ENCODE measurements around the gene TSHZ3.

TSHZ3 gene

DNA sequence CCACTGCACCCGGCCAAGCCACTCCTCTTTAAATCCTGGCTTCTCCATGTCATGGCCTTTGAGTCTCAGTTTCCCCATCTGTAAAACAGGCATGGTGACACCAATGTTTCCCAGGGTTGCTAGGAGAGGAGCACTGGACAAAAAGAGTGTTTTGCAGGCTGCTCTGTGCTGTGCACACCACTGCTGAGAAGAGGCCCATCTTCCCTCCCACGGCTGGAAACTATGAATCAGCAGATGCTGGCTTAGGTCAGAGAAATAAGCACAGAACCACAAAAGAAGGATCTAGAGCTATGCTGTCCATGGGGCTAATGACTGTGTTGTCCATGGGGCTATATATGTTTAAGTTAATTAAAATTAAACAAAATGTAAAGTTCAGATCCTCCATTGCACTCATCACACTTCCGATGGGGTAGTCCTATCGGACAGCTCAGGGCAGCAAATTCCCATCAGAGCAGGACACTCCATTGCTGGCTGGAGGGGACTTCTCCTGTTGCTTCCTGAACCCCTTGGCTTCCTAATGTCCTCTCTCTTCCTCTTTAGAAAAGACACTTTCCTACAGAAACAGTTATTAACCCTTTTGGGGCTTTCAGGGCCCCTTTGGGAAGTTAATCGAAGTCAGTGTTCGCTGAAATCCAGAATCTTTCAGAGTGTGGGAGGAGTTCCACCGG lies 37.1 kb downstream of the TSHZ3 start:
- DNase-seq, result no peak

DNA sequence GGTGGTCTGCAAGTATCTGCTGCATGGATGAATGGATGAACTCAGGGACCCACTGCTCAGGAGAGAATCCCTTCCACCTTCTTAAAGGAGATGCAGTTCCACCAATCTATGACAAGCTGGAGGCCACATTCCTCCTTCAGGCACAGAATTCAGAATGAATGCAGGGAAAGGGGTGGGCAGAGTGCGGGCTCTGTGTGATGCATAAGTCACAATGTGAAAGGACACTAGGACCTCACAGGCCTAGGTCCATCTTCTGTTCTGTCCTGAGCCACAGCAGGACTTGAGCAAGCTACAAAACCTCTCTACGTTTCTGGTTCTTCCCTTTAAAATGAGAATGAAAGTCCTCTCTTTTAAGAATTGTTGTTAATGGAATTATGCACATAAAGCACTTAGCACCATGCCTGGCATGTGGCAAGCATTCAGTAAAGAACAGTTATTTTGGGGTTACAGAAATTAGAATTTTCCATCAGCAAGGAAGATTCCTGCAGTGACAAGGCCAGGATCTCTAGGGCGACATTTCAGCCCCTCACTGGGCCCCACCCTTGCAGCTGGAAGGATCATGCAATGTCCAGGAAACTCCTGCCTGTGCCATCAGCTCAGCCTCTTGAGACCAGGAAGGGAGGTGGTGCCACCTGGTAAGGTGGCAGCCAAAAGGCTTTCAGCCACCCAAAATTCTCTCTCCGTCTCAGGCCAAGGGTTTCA lies 38.7 kb downstream of the TSHZ3 start:
- DNase-seq, result no peak

DNA sequence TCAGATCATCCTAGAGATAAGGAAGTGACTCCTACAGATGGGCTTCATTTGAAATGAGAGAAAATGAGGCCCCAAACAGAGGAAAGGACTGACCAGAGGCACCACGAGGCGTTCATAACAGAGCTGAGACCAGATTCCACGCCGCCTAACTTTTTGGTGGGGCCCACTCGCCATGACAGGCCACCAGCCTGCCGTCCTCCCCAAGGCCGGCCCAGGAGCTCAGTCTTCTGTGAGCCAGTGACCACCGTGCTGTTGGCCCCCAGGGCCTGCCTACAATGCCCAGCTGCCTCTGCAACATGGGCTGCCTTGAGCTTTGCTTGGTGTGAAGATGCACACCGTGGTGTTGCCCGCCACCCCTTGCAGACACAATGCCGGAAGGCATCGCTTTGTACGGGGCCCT lies 40.5 kb downstream of the TSHZ3 start:
- DNase-seq, result no peak

DNA sequence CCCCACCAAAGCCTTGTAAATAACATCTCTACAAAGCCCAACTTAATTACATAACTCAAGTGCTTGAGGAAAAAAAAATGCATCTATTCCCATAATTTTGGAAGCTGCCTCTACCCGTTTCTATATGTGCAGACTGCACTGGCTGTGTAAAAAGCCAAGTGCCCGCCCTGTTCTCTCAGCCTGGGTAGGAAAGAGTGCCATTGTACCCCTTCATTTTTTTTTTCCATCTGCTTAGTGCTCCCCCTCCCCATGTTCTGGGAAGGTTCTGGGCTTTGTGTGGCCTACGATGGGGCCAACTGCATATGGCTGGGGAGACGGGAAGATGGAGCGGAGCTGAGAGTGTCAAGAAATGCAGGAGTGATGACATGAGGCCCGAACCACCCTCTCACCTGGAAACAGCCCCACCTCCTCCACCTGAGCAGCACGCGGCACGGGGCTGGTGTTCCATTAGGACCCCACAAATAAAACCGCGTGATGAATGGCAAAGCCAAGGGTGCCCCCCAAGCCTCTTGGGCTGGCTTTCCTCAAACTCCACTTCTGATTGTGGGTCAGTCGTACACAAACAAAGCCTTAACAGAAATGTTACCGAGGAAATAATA lies 42.1 kb downstream of the TSHZ3 start:
- DNase-seq, result no peak

DNA sequence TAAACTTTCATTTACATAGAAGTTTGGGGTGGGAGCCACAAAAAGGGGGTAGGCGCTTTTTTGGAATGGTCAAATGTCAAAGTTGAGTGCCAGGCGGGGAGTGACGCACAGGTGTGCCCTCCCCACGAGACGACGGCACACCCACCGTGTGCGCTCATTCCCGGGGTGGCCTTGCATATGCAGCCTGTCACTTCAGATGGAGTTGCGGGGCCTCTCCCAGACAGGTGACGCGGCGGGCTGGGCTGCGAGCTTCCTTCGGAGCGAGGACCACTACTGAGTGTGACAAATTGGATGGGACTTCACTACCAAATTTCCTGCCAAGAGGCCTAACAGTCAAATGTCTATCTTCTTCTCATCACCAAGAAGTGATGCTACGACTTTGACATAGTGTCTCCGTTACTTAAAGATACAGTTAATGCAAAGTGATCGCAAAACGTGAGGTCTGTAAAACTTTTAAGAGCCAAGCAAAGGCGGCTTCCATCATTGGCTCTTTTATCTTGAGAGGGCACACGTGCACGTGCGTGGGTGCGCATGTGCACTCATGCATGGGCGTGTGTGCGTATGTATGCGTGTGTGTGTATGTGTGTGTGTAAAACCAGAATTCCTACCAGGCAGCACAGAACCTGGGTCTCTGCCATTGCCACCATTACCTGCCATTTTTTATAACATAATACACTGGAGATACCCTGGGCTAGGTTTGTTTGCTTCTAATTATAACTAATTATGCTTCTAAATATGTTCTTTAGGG lies 43.1 kb downstream of the TSHZ3 start:
- no peak for DNase-seq

DNA sequence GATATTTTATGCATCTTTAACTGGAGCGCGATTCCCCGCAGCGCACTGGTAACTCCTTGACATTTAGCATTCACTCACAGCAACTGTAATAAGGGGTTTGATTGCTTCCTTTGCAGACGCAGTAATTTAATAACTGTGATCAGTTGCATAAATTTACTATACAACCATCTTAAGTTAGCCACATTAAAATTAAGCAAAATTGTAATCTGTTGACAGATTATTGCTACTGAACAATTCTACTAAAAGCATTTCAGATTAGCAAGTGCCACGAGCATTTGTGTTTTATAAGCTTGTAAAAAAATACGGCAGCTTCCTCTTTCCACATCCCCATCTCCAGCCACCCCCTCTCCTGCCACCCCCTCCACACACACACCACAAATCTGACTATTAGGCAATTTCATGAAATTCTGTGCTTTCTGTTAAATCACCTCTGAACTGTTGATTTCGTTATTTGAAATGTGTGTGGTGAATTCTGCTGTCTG lies 44.4 kb downstream of the TSHZ3 start:
- DNase-seq, result no peak

DNA sequence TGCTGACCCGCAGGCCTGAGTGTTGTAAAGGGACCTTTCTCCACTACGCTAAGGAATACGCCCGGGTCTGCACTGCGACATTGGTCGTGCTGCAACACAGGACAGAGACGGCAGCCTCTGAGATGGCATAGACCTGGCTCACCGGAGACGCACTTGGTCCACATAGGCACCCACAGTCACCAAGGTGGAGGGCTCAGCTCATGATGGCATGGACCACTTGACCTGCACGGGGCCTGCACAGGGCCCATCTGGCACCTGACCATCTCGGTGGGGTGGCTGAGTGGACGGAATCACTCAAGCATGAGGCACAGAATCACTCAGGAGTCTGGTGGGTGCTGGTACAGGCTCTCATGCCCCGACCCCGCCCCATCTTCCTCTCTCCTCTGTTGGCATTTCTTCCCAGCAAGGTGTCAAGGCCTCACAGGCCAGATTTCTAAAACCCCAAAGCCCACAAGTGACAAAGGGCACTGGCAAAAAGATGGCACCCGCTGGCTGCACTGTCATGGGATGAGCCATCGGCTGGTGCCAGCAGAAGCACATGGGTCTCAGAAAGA lies 45.9 kb downstream of the TSHZ3 start:
- DNase-seq, result no peak

DNA sequence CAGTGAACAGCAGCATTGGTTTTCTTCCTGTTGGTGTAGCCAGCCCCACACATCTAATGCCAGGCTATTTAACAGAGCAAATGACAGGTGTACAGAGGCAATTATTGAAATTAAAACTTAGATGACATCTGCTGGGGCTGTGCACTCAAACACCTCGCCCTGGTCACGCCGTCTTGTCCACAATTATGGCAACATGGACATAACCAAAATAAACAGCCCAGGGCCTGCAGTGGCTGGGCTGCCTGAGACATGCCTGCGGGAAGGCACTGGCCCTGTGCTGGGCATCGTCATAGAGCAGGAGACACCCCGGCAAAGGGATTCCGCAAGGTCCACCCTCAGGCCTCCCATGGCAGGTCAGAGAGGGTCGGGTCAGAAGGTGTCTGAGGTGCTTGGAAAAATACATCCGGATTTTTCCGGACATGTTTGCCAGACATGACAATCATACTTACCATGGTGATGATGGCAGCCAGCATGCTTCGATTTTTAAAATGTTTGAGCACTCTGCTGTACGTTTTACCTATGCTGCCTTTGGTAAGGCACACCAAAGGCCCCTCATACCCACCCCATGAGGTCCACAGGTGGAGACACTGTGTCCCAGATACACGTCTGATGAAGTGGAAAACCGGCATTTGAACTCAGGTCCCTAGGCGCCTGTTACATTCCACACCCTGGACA lies 47.8 kb downstream of the TSHZ3 start:
- no peak for DNase-seq

DNA sequence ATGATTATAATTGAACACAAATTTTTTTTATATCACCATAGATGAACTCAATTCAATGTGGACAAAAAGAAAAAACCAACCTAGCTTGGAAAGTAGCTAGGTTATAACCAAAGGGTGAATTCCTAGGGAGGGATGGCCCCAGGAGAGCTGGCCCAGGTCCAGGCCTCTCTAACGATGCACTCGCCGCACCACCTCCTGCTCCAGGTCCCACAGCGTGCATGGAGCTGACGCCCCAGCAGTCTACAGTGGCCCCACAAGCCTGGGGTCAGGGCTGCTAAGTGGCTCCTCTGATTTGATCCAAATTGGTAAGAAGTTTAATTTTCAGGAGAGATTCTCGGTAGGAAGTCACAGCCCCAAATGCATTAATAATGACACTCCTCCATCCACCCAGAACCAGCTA lies 48.8 kb downstream of the TSHZ3 start:
- no peak for DNase-seq

DNA sequence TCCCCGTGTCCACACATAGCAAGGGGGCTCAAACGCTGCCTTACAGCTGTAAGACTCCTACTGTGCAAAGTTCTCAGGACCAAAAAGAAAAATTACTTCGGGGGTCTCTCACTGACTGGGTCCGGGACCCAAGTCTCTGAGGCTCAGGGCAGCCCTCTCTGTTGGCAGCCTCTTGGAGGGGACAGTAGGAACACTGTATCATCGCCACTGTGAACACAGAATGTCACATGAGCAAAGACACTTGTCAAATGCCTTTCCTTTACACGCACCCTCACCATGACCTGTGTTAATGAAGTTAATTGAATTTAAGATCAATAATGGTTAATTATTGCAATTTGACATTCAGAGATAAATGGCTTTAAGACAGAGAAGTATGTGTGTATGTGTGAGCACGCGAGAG lies 49.6 kb downstream of the TSHZ3 start:
- DNase-seq, result no peak

DNA sequence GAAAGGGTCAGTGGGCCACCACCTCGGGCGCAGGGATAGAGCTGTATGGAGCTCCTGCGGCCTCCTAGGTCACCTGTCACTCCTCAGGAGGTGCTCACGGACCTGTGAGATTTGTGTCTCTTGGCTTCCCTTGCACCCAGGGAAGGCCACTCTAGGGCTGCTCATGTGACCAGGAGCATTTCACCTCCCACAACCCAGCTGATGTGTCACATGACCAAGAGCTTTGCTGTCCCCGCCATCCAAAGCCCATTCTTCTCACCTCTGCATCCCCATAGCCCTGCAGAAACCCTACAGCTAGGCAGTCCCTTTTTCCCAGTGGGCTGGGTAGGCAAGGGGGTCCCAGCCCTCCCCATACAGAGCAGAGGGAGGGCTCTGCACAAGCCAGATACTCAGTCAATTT lies 51.2 kb downstream of the TSHZ3 start:
- no peak for DNase-seq

DNA sequence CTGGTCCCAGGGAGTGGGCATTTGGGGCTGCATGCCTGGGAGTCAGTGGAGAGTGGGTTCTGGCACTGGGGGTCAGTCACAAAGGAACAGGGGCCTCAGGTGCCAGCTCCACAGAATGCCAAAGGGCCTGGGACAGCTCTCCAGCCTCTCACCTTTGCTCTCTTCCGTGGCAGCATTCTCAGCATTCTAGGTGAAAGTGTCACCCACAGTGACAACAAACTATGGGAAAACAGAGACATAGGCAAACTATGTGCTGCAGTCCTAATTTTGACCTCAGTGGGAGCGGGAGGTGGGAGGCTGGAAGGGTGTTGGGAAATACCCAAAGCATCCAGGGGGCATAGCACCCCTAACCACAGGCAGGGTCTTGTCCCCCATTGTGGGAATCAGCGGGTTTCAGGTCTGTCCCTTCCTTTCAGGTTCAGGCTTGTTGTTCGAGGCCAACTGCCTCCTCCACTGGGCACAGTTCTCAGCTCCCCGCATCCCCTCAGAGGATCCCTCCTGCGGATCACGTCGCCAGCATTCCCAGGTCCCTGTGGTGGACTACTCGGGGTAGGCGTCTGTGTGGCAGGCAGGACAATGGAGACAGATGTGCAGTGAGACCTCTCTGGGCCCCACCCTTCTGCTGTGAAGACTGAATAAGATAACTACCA lies 52.4 kb downstream of the TSHZ3 start:
- DNase-seq, result no peak

DNA sequence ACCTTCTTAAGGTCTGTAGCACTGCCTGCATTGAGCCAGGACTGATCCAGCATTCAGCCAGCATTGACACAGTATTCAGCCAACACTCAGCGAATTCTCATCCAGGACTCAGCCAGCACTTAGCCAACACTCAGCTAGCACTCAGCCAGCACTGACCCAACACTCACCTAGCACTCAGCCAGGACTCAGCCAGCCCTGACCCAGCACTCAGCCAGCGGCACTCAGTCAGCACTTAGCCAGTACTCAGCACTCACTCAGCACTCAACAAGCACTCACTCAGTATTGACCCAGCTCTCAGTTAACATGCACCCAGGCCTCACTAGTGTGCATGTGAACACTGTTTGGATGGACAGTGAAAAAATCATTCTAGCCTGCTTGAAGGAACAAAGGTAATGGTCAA lies 55.0 kb downstream of the TSHZ3 start:
- DNase-seq, result no peak

DNA sequence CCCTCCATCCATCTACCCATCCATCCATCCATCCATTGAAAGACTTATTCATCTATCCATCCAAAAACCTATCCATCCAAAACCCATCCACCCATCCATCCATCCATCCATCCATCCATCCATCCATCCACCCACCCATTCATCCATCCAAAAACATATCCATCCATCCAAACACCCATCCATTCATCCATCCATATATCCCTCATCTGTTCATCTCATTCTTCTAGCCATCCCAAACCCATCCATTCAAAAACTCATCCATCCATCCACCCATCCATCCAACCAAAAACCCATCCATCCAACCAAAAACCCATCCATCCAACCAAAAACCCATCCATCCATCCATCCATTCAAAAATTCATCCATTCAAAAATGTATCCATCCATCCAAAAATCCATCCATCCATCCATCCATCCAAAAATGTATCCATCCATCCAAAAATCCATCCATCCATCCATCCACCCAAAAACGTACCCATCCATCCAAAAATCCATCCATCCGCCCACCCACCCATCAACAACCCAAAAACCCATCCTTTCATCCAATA lies 56.5 kb downstream of the TSHZ3 start:
- no peak for DNase-seq

DNA sequence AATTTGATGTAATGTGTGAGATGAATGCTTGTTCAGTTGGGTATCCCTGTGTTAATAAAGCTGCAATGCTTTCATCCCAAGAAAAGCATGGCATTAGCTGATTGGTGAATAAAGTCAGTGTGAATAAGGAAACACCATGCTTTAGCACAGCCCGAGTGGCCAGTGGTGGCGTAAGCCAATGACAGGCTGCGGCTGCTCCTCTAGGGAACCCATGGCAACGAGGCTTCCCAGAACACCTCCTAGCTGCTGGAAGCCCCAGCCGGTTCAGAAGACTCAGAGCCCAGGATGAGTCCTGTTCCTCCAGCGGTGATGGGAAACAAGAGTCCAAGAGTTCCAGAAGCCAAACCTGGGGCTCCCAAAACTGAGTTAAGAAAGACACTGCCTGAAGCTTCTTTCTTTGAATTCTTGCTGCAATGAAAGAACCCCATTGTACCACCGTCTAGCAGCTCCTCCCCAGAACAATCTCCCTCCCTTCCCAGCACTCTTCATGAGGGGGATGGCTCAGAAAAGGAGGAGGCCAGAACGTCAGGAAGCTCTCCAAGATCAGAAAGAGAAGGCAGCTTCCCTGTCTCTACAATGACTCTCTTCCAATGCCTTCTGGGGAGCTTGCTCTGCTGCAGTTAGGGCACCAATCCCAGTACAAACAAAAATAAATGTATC lies 58.2 kb downstream of the TSHZ3 start:
- no peak for DNase-seq

DNA sequence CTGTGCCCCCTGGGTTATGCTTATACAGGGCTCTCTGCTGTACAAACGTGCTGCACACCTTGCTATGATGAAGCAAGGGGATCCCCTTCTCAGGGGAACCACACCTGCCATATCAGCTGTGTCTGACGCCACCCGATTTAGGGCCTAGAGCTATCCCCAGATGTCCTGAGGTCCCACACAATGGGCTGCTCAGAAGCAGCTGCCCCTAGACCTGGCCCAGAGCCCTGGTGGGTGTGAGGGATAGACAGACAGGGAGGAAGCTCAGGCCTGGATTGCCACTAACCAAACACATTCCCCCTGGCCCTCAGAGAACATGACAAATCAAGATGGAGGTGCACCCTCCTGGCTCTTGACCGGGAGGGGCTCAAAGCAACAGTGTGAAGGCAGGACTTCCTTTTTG lies 59.3 kb downstream of the TSHZ3 start:
- no peak for DNase-seq

DNA sequence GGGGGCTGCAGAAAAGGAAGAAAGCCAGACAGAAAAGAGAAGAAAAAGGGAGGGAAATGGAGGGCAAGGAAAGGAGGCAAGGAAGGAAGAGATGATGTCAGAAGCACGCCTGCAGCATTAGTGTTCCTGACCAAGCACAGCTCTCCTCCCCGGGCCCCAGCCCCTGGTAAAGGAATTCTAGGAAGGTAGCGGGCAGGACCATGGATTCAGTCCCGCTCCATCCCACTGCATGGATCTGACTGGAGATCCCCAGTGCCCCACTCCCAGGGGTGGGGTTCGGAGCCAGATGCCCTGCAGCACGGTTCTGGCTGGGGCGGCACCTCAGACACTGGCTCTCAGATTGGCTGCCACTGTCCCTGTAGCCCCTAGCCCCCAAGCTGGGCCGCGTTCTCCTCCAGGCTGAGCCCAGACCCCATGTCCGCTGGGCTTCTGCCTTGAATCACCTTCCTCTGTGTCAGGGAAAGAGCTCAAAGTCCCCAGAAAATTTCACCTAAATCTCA lies 59.8 kb downstream of the TSHZ3 start:
- DNase-seq, result no peak

DNA sequence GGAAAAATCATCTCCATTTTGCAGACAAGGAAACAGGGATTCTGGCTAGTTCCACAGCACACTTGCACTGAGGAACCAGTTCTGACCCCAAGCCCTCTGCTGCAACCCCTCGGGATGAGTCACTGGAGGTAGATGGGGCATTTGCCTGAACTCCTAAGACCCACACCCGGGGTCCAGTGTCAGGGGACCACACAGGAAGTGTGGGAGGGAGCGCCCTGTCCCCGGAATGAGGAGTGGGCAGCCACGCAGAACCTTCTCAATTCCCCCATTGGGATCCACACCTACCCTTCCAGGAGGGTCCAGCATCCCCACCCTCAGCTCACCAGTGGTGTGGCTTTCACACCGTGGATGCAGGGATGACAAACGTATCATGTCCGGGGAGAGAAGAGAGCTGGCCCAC lies 62.7 kb downstream of the TSHZ3 start:
- DNase-seq, result no peak

DNA sequence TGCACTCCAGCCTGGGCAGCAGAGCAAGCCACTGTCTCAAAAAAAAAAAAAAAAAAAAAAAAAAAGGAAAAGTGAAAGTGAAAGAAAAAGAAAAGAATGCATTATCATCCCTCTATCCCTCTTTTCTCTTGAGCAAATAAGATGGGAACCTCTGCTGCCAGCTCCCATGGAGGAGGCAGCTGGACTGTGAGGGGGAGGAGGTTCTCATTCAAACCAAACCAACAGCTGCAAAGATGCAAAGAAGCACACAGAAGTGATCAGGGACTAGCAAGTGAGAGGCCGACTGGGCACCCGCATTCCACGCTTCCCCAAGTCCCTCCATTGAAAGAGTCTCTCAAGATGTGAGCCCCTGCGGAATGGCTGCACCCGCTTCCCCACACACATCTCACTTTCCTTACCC lies 63.5 kb downstream of the TSHZ3 start:
- no peak for DNase-seq

DNA sequence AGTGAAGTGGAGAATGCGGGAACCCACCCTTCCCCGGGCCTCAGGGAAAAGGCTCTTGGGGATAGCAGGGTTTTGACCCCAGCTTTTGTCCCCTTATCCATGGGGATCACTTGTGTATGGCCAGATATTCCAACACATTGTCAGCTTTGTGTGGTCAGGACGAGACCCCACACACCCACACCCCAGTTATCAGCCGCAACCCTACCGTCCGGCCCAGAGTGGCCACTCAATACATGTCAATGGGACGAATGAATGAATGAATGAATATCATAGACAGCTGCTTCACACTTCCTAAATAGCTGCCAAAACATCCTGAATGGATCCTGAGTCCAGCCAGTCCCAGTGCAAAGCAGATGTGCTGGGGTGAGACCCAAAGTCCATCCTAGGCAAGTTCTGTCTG lies 64.6 kb downstream of the TSHZ3 start:
- DNase-seq, result no peak

DNA sequence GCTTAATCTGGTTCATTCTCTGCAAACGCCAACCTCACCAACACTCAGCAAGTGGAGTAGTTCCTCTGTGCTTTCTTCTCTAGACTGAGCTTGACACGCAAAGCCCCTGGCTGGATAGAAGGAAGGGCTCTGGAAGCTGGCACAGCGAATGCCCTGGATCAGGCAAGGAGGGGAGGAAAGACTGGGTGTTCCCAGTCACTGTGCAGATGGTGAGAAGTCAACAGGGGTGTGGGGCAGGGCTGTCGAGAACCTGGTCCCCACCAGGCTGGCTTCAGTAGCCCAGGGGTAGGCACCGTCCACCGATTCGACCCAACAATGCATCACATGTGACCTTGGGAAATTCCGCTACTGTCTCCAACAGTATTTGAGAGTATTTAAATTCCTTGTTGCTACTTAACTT lies 65.5 kb downstream of the TSHZ3 start:
- DNase-seq, result no peak
